GM12878 (cell line): ENCODE measurements around the gene SYNGR2.

Experiments used
- ETV6 ChIP-seq, 2 experiments: fragments of 450-650 bp in 1 of 2; IDR thresholded peaks in 1 of 2; conservative IDR thresholded peaks in 1 of 2; 2 replicates each; pipeline ENCODE4 v1.6.1; 2014; ENCODE audit warnings: antibody characterized with exemption in 1 of 2, borderline replicate concordance in 1 of 2, low read depth in 1 of 2, mild to moderate bottlenecking in 1 of 2, moderate library complexity in 1 of 2
- EZH2 ChIP-seq: IDR thresholded peaks from 2 replicates; pipeline ENCODE4 v1.6.1; 2012; ENCODE audit warnings: low read depth, mild to moderate bottlenecking, control low read depth, inconsistent platforms, low read length, borderline replicate concordance; ENCODE audit not compliant: control insufficient read depth
- GABPA ChIP-seq: IDR thresholded peaks from 2 replicates; pipeline ENCODE4 v1.6.1; 2014; ENCODE audit warnings: antibody characterized with exemption, low read depth, mild to moderate bottlenecking, inconsistent platforms
- JUNB ChIP-seq: IDR thresholded peaks from 2 replicates; pipeline ENCODE4 v1.6.1; 2016; ENCODE audit warnings: antibody characterized with exemption, mild to moderate bottlenecking
- NFIC ChIP-seq: IDR thresholded peaks from 2 replicates; pipeline ENCODE4 v1.6.1; 2012; ENCODE audit warnings: low read depth, mild to moderate bottlenecking, inconsistent platforms, low read length, moderate library complexity
- NFYB ChIP-seq: IDR thresholded peaks from 2 replicates; pipeline ENCODE4 v1.6.1; 2011; ENCODE audit warnings: low read depth, mild to moderate bottlenecking, low read length, improper control_type of control experiment, moderate library complexity; ENCODE audit not compliant: insufficient read depth
- POLR2AphosphoS5 ChIP-seq: IDR thresholded peaks from 2 replicates; pipeline ENCODE4 v1.6.1; 2011; ENCODE audit warnings: mild to moderate bottlenecking, low read length, inconsistent platforms
- RELA ChIP-seq: fragments of 450-650 bp; IDR thresholded peaks from 2 replicates; pipeline ENCODE4 v1.8.0; 2014; ENCODE audit warnings: borderline replicate concordance; ENCODE audit not compliant: partially characterized antibody
- RFX5 ChIP-seq: IDR thresholded peaks from 2 replicates; pipeline ENCODE4 v1.6.1; 2011; ENCODE audit warnings: low read depth, low read length, improper control_type of control experiment
- SMC3 ChIP-seq: IDR thresholded peaks from 2 replicates; pipeline ENCODE4 v1.6.1; 2011; ENCODE audit warnings: low read length, improper control_type of control experiment, borderline replicate concordance
- TF ChIP-seq, protein P1 (sequence below), 3 experiments: IDR thresholded peaks in 2 of 3; conservative IDR thresholded peaks in 1 of 3; 2 replicates each; pipeline ENCODE4 v1.5.1; 2011; ENCODE audit warnings: low read depth in 3 of 3, low read length in 3 of 3, mild to moderate bottlenecking in 3 of 3, control low read depth in 2 of 3, moderate library complexity in 2 of 3, inconsistent platforms in 1 of 3, mixed read lengths in 1 of 3; ENCODE audit not compliant: control insufficient read depth in 2 of 3, insufficient read depth in 1 of 3; ENCODE audit errors: extremely low read depth in 1 of 3
- TF ChIP-seq, protein P2 (sequence below): IDR thresholded peaks from 2 replicates; pipeline ENCODE4 v1.6.1; 2012; ENCODE audit warnings: low read depth, low read length, improper control_type of control experiment
- TF ChIP-seq, protein P3 (sequence below): IDR thresholded peaks from 2 replicates; pipeline ENCODE4 v1.6.1; 2012; ENCODE audit warnings: low read depth, low read length, improper control_type of control experiment

DNA sequence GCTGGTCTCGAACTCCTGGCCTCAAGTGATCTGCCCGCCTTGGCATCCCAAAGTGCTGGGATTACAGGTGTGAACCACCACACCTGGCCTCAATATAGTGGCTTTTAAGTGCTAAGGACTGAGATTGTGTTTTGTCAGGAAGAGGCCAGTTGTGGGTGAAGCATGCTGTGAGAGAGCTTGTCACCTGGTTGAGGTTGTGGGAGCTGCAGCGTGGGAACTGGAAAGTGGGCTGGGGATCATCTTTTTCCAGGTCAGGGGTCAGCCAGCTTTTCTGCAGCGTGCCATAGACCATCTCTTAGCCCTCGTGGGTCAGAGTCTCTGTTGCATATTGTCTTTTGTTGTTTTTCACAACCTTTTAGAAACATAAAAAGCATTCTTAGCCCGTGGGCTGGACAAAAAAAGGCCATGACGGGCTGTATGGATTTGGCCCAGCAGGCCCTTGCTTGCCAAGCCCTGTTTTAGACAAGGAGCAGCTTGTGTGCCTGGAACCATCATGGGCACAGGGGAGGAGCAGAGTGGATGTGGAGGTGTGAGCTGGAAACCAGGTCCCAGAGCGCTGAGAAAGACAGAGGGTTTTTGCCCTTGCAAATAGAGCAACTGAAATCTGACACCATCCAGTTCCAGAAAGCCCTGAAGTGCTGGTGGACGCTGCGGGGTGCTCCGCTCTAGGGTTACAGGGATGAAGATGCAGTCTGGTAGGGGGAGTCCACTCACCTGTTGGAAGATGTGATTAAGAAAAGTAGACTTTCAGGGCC lies 51.2 kb downstream of the SYNGR2 start:
- TF ChIP-seq GABPA (no peak), RFX5 (no peak), POLR2AphosphoS5 (no peak), RELA (no peak), ETV6 (conservative IDR thresholded peaks at IDR 0.05 in 1 of 2, IDR thresholded peaks at IDR 0.05 in 1 of 2; ENCODE audit: borderline replicate concordance in 1 of 2, low read depth in 1 of 2) (no peak), SMC3 (no peak), NFIC (no peak), EZH2 (no peak), NFYB (no peak), JUNB (no peak)
- TF ChIP-seq, protein P1, sequence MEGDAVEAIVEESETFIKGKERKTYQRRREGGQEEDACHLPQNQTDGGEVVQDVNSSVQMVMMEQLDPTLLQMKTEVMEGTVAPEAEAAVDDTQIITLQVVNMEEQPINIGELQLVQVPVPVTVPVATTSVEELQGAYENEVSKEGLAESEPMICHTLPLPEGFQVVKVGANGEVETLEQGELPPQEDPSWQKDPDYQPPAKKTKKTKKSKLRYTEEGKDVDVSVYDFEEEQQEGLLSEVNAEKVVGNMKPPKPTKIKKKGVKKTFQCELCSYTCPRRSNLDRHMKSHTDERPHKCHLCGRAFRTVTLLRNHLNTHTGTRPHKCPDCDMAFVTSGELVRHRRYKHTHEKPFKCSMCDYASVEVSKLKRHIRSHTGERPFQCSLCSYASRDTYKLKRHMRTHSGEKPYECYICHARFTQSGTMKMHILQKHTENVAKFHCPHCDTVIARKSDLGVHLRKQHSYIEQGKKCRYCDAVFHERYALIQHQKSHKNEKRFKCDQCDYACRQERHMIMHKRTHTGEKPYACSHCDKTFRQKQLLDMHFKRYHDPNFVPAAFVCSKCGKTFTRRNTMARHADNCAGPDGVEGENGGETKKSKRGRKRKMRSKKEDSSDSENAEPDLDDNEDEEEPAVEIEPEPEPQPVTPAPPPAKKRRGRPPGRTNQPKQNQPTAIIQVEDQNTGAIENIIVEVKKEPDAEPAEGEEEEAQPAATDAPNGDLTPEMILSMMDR (IDR thresholded peaks at IDR 0.05 in 2 of 3, conservative IDR thresholded peaks at IDR 0.05 in 1 of 3; ENCODE audit: control insufficient read depth in 2 of 3, extremely low read depth in 1 of 3, insufficient read depth in 1 of 3, low read depth in 3 of 3, low read length in 3 of 3): no peak
- TF ChIP-seq, protein P2, sequence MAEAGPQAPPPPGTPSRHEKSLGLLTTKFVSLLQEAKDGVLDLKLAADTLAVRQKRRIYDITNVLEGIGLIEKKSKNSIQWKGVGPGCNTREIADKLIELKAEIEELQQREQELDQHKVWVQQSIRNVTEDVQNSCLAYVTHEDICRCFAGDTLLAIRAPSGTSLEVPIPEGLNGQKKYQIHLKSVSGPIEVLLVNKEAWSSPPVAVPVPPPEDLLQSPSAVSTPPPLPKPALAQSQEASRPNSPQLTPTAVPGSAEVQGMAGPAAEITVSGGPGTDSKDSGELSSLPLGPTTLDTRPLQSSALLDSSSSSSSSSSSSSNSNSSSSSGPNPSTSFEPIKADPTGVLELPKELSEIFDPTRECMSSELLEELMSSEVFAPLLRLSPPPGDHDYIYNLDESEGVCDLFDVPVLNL: no peak
- TF ChIP-seq, protein P3, sequence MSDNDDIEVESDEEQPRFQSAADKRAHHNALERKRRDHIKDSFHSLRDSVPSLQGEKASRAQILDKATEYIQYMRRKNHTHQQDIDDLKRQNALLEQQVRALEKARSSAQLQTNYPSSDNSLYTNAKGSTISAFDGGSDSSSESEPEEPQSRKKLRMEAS: no peak
